Spleen (tissue), 7 donors: ENCODE results near the gene OCEL1.

Experiments used
- POLR2A ChIP-seq, 3 donors: fragments of 450-650 bp; IDR thresholded peaks; one replicate each; pipeline ENCODE4 v1.5.1; 2017; ENCODE audit warnings: antibody characterized with exemption in 3 of 3, mild to moderate bottlenecking in 1 of 3
- POLR2AphosphoS5 ChIP-seq, 3 donors: sonication (generic); formaldehyde crosslinking; IDR thresholded peaks; one replicate each; pipeline ENCODE4 v1.5.1; 2017; ENCODE audit warnings: antibody characterized with exemption in 3 of 3
- TF ChIP-seq, protein P1 (sequence below), 11 experiments: fragments of 200-600 bp in 7 of 11; fragments of 450-650 bp in 4 of 11; sonication (generic) in 4 of 11; IDR thresholded peaks in 8 of 11; conservative IDR thresholded peaks in 3 of 11; 1 replicate in 7 of 11; 2 replicates in 4 of 11; pipeline versions ENCODE4 v1.4.0 to v1.8.0; 2016 to 2021; ENCODE audit warnings: antibody characterized with exemption in 11 of 11, inconsistent platforms in 4 of 11, mild to moderate bottlenecking in 1 of 11
- donor health status: DM: no; HTN: no; CAD: no; lungs with moderate emphysema.
- donor health status: DM: no; HTN: no; CAD: no.
- donor health status: DM: no; HTN: no; CAD: no.

DNA sequence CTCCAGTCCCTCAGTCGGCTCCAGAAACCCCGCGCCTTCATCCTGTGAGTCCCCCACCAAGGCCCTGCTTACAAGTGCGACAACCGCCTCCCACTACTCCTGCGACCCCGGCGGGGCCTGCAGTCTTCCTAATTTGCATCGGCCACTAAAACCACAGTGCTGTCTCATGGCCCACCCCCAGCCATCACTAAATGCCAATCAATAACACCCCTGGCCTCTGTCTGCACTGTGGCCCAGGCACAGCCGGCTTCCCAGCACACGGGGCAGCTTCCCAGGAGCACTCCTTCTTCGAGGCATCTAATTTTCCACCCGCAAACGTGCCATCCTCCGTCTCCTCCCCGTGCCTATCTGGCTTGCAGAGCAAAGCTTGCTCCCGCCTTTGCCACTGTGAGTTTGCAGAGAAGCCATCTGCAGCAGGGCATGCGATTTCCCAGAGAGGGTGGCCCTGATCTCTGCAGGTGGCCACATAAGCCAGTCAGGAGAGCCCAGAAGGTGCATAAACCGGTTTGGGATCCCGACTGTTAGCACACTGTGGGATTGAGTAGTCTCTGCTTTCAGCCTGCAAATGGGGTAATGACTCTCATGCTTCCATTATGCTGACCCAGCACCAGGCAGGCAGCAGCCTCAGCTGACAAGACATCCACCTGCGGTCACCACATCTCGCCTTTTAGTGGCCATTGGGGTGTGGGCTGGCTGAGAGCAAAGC, 44.9 kb upstream of the OCEL1 start:
- TF ChIP-seq, protein P1, sequence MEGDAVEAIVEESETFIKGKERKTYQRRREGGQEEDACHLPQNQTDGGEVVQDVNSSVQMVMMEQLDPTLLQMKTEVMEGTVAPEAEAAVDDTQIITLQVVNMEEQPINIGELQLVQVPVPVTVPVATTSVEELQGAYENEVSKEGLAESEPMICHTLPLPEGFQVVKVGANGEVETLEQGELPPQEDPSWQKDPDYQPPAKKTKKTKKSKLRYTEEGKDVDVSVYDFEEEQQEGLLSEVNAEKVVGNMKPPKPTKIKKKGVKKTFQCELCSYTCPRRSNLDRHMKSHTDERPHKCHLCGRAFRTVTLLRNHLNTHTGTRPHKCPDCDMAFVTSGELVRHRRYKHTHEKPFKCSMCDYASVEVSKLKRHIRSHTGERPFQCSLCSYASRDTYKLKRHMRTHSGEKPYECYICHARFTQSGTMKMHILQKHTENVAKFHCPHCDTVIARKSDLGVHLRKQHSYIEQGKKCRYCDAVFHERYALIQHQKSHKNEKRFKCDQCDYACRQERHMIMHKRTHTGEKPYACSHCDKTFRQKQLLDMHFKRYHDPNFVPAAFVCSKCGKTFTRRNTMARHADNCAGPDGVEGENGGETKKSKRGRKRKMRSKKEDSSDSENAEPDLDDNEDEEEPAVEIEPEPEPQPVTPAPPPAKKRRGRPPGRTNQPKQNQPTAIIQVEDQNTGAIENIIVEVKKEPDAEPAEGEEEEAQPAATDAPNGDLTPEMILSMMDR (IDR thresholded peaks at IDR 0.05 in 8 of 11, conservative IDR thresholded peaks at IDR 0.05 in 3 of 11), result no peak
- TF ChIP-seq POLR2A (IDR thresholded peaks at IDR 0.05) (no peak), POLR2AphosphoS5 (IDR thresholded peaks at IDR 0.05) (peak in 2 of 3 donors; percentile 17 to 34)
